Measurements from ENCODE around the gene OTC.

OTC gene

GRCh38 chrX:38357747-38358673, 5.6 kb downstream of the OTC start:
- no peak for DNase-seq

- DNase-seq = no peak
These were observed 10.6 kb downstream of the OTC start for GRCh38 chrX:38363046-38363445.

DNA sequence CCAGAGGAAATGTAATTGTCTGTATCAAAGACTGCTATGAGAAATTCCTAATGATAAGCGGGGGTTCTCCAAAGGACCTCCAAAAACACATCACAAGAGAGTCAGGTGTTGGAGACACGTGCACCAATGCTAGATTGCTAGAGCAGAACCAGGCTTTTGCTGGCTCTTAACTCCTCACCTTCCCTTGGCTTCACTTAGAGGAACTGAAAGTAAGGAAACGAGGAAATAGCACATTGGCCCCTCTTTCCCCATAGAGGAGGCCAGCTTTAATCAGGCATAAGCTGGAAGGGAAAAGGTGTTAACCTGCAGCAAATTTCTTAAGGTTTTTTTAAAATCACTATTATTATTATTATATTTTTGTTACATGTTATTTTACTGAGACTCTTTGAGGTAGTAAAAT, 13.6 kb downstream of the OTC start:
- no peak for DNase-seq

- DNase-seq = no peak
These were observed 16.4 kb downstream of the OTC start for GRCh38 chrX:38368774-38369173.

DNA sequence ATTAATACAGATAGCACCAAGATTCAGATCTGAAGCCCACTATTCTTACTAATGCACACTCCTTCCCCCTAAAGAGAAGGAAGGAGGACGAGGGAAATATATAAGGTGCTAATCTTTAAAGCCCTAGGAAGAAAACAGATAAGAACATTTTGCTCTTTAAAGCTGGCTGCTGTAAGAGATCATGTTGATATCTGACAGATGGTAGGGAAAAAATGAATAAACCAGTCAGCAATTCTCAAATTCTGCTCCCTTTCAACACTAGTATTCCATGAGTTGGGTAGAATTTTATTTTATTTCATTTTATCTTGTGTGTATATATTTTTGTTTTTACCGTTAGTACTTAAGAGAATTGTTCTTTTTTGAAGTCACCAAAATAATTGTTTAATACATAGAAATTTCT, 19.2 kb downstream of the OTC start:
- DNase-seq = peak in 1 of 2 experiments; percentile 55

GRCh38 chrX:38374431-38374830, 22.0 kb downstream of the OTC start:
- no peak for DNase-seq

- peak; percentile 8 to 52 for DNase-seq
These were observed 23.5 kb downstream of the OTC start for GRCh38 chrX:38375891-38376290.

DNA sequence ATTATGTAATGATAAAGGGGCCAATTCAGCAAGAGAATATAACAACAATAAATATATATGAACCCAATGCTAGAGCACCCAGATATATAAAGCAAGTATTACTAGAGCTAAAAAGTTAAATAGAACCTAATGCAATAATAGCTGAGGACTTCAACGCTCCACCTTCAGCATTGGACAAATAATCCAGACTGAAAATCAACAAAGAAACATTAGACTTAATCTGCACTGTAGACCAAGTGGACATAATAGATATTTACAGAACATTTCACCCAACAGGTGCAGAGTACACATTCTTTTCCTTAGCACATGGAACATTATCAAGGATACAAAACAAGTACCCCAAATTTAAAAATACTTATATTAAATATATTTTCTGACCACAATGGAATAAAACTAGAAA, 24.3 kb downstream of the OTC start:
- no peak for DNase-seq

DNA sequence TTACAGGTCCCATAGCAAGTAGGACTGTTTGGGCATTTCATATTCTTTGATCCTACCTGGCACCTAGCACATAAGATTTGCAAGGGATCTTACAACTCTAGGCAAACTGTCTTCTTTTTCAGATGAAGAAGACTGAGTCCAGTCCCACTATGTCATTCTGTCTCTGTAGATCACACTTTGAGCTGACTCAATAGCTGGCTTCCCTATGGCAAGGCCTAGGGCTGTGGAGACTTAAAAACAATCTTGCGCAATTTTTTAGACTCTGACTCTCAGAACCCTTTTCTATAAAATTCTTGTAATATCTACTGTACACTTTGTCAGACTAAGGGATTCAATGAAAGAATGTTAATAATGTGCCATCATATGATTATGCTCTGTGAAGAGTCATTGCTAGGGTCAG, 26.7 kb downstream of the OTC start:
- no peak for DNase-seq

GRCh38 chrX:38382663-38383062, 30.3 kb downstream of the OTC start:
- no peak for DNase-seq

- peak in 1 of 2 experiments; percentile 4 for DNase-seq
These were observed 48.0 kb downstream of the OTC start for GRCh38 chrX:38400389-38400910.

GRCh38 chrX:38402118-38402517, 49.7 kb downstream of the OTC start:
- DNase-seq = no peak

DNA sequence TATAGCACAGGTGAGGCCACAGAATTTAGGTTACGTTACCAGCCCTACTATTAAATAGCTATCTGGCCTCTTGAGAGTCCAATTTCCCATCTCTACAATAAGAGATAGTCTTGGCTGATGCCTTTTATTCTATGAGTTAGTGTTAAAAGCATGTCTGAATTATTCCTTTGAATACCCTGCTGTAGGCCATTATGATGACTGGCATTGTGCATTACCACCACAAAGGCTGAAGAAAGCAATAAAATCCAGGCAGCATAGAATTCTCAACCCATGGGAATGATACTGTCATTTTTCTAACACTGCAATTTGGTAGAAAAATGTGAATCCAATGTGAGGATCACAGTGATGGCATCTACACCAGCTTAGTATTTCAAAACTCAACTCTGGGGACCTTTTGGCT, 51.4 kb downstream of the OTC start:
- no peak for DNase-seq

GRCh38 chrX:38407126-38407525, 54.7 kb downstream of the OTC start:
- DNase-seq = no peak

- DNase-seq = peak; percentile 44 to 82
These were observed 56.9 kb downstream of the OTC start for GRCh38 chrX:38409289-38409688.

DNA sequence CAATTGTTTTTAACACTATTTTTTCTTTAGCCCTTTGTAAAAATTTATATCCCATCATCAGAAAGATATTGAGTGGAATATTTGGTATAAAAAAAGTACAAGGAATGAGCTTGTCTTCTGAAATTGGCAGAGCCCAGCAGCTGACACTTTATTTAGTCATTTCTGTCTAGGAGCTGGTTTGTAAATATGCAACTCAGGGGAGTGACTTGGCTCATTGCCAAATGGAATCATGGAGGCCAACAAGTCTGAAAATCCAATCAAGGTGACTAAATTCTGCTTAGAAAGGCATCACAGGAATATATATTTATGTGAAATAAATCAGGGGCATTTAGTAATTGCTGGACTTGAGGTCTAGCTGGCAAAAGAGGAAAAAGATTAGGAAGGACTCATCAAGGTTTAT, 74.4 kb downstream of the OTC start:
- peak in 1 of 2 experiments; percentile 6 for DNase-seq

GRCh38 chrX:38431525-38431924, 79.1 kb downstream of the OTC start:
- no peak for DNase-seq

- no peak for DNase-seq
These were observed 82.7 kb downstream of the OTC start for GRCh38 chrX:38435130-38435529.

DNA sequence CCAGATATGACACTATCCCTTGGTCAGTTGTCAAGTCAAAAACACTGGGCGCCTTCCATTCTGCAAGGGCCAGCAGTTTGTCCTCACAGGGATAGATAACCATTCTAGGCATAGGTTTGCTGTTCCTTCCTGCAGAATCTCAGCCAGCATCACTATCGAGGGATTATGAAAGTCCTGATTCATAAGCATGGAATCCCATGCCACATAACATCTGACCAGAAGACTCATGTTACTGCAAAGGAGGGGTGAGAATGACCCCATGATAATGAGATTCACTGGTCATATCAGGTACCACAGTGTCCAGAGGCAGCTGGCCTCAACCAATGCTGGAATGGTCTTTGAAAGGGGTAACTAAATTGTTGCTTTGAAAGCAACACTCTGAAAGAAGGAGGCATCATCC, 84.7 kb downstream of the OTC start:
- no peak for DNase-seq

DNA sequence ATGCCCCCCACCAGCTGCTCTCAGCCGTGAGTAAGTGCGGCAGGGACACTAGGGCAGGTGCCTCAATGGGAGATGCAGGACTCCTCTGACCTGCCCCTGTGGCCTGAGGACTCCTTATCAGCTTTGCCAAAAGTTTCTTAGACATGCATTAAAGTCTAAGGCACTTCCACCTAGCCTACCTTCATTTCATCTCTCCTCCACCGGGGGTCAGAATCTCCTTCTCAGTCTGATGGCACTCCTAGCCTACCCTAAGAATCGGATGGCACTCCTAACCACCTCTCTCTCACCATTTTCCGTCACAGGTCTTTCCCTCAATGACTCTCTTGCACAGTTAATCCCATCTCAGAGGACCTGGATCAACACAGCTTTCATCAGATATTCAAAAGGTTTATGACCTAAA, 85.9 kb downstream of the OTC start:
- DNase-seq = peak in 1 of 2 experiments; percentile 12

DNA sequence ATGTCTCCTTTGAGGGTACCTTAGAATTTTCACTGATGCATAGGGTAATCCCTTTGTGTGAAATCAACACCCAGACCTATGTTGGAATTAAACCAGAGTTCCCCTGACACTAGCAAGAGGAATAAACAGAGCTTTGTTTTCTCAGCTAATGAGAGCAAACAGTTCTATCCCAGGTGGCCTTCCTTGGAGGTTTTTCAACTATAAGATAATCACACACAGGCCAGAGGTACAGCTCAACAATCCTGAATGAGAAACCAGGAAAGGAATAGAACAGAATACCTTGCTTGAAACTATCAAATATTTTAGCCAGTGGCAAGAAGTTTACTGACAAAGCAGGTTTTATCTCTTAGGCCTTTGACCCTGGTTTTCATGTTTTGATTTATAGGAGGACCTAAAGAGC, 100.2 kb downstream of the OTC start:
- no peak for DNase-seq

DNA sequence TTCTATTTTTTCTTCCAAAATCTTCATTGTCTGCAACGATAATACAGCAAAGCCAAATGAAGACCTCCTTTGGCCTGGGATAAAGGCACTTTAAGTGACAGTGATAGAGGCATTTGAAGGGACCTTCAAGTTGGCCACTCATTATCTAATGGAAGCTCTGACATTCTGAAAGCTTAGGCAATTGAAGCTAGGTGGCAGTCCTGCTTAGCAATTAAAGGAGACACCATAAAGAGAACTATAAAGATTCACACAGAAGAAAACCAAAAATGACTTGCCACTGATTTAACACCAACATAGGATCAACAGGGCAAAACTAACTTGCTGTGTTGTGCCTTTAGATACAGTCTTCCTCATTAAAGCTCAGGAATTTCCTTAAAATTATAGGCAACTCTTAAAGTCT, 105.7 kb downstream of the OTC start:
- DNase-seq = peak in 1 of 2 experiments; percentile 5

- DNase-seq = no peak
These were observed 109.9 kb downstream of the OTC start for GRCh38 chrX:38462257-38462656.

DNA sequence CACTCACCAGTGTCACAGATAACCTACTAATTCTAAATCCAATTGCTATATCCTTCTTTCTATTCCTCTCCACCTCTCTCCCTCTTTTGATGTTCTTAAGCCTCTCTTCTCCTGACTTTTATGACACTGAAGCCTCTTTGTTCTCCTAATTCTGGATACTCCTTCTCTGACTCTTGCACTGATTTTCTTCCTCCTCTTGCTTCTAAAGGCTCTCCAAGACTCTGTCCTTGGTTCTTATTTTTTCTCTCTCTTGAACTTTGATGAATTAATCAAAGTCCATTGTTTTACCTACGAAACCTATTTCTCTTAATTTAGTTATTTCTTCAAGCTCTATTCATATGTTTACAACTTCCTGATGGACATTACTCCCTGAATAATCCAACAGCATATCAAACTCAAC, 113.3 kb downstream of the OTC start:
- no peak for DNase-seq

All from NCI-H524 (cell line).